Measurements from ENCODE around the gene WWOX. TPM values are rescaled to one million over a fixed set of nuclear protein-coding genes. Genes with fewer than 3 reads are reported as not detected.

Gene WWOX
- total RNA-seq, 2 experiments from 2014 or later, result 19.1 to 23.7 TPM

GRCh38 chr16:79159261-79160049, 1060.0 kb downstream of the WWOX start:
- no peak for TF ChIP-seq CTCF (IDR thresholded peaks at IDR 0.05)
- Mint-ChIP-seq H3K36me3 (ENCODE audit: low read depth) (no peaks in the 10 kb centered on the region), H3K4me3 (no peak overlapping the region), H3K27ac (no peak overlapping the region), H3K9me3 (no peaks in the 10 kb centered on the region), H3K4me1 (ENCODE audit: low read depth) (peaks cover 23% of the 10 kb centered on the region), H3K27me3 (peaks cover 3% of the 10 kb centered on the region)
- DNase-seq, result no peak
- ATAC-seq, result no peak
- intact Hi-C loops (cut with micrococcal nuclease), result no loop called here
- POLR2A ChIA-PET, result no interaction called here
- CTCF ChIA-PET, result no interaction called here

GRCh38 chr16:79162977-79163376, 1063.5 kb downstream of the WWOX start:
- CTCF ChIA-PET, result no interaction called here
- no peak overlapping the region for H3K27ac Mint-ChIP-seq

GRCh38 chr16:79163691-79164387, 1064.4 kb downstream of the WWOX start:
- H3K4me3 Mint-ChIP-seq, result peak overlapping the region; percentile 52
- H3K36me3 Mint-ChIP-seq (ENCODE audit: low read depth), result peaks cover 6% of the 10 kb centered on the region
- H3K9me3 Mint-ChIP-seq, result peaks cover 11% of the 10 kb centered on the region
- no peak overlapping the region for H3K27ac Mint-ChIP-seq
- intact Hi-C loops (cut with micrococcal nuclease), result no loop called here
- no peaks in the 10 kb centered on the region for H3K27me3 Mint-ChIP-seq
- ChIA-PET POLR2A (no interaction called here), CTCF (no interaction called here)
- peaks cover 10% of the 10 kb centered on the region for H3K4me1 Mint-ChIP-seq (ENCODE audit: low read depth)
- DNase-seq (peak; percentile 12), ATAC-seq (no peak)
- no peak for TF ChIP-seq CTCF (IDR thresholded peaks at IDR 0.05)

More at GRCh38 chr16:79162977-79163376, 1063.5 kb downstream of the WWOX start:
- ATAC-seq (no peak), DNase-seq (no peak)
- Mint-ChIP-seq H3K4me1 (ENCODE audit: low read depth) (peaks cover 9% of the 10 kb centered on the region), H3K9me3 (peaks cover 8% of the 10 kb centered on the region), H3K27me3 (peaks cover 3% of the 10 kb centered on the region), H3K4me3 (no peak overlapping the region), H3K36me3 (ENCODE audit: low read depth) (peaks cover 4% of the 10 kb centered on the region)
- TF ChIP-seq CTCF (IDR thresholded peaks at IDR 0.05), result no peak
- intact Hi-C loops (cut with micrococcal nuclease), result no loop called here
- POLR2A ChIA-PET, result no interaction called here

- ChIA-PET CTCF (no interaction called here), POLR2A (no interaction called here)
- Mint-ChIP-seq H3K27ac (peak overlapping the region; percentile 24), H3K4me1 (ENCODE audit: low read depth) (peaks cover 15% of the 10 kb centered on the region), H3K36me3 (ENCODE audit: low read depth) (peaks cover 6% of the 10 kb centered on the region), H3K27me3 (no peaks in the 10 kb centered on the region), H3K4me3 (no peak overlapping the region), H3K9me3 (peaks cover 11% of the 10 kb centered on the region)
- TF ChIP-seq CTCF (IDR thresholded peaks at IDR 0.05), result no peak
- intact Hi-C loops (cut with micrococcal nuclease), result no loop called here
- DNase-seq, result no peak
- ATAC-seq, result no peak
Observed at GRCh38 chr16:79164388-79164995, 1065.0 kb downstream of the WWOX start.

GRCh38 chr16:79165079-79165478, 1065.6 kb downstream of the WWOX start:
- no peaks in the 10 kb centered on the region for H3K27me3 Mint-ChIP-seq
- intact Hi-C loops (cut with micrococcal nuclease), result no loop called here
- ATAC-seq (no peak), DNase-seq (no peak)
- peaks cover 15% of the 10 kb centered on the region for H3K4me1 Mint-ChIP-seq (ENCODE audit: low read depth)
- H3K9me3 Mint-ChIP-seq, result peaks cover 11% of the 10 kb centered on the region
- no peak overlapping the region for H3K27ac Mint-ChIP-seq
- H3K36me3 Mint-ChIP-seq (ENCODE audit: low read depth), result peaks cover 6% of the 10 kb centered on the region
- CTCF ChIA-PET, result no interaction called here
- TF ChIP-seq CTCF (IDR thresholded peaks at IDR 0.05), result no peak
- POLR2A ChIA-PET, result interaction anchor here (0.7 kb wide), 1 partner anchor 71 kb away, joined by 3 read pairs; no protein-coding TSS in a partner anchor
- no peak overlapping the region for H3K4me3 Mint-ChIP-seq

All from activated CD8-positive, alpha-beta T cell treated with anti-CD3 and anti-CD28 coated beads for 36 hours (primary cell).